ENCODE results near the gene LRP6. TPM values are rescaled to one million over a fixed set of nuclear protein-coding genes. Genes with fewer than 3 reads are reported as not detected.
"Not testable (repeated sequence)": the region's sequence is repeated elsewhere in the genome, so short reads cannot be mapped to it uniquely, and the experiment has no call there.

LRP6 gene
- total and polyA plus RNA-seq, 11 donors, result 3.7 to 29.6 (median 16.9) TPM

GRCh38 chr12:12153596-12153995, 113.2 kb downstream of the LRP6 start:
- Histone ChIP-seq H3K36me3 (peaks cover 0 to 70% (median 20%) of the 10 kb centered on the region in 9 donors), H3K27ac (no peak overlapping the region), H3K9me3 (no peaks in the 10 kb centered on the region), H3K4me1 (no peaks in the 10 kb centered on the region), H3K4me3 (no peak overlapping the region), H3K27me3 (no peaks in the 10 kb centered on the region)
- intact Hi-C loops (cut with DNase I), result no loop called here
- TF ChIP-seq POLR2A (IDR thresholded peaks at IDR 0.05), result no peak
- TF ChIP-seq CTCF (IDR thresholded peaks at IDR 0.05), result no peak
- 84 to 88% (median 88%) methylated on average over 3 of the region's 3 CpGs for WGBS, 4 donors
- ATAC-seq, result no peak
- DNase-seq, result no peak

- no peaks in the 10 kb centered on the region for H3K4me1 ChIP-seq
- H3K27ac ChIP-seq, result no peak overlapping the region
- WGBS, 4 donors, result 92 to 94% (median 93%) methylated on average over 6 of the region's 6 CpGs
- TF ChIP-seq CTCF (IDR thresholded peaks at IDR 0.05) (no peak), POLR2A (IDR thresholded peaks at IDR 0.05) (no peak)
- H3K9me3 ChIP-seq, result no peaks in the 10 kb centered on the region
- intact Hi-C loops (cut with DNase I), result loop anchor here in 1 of 10 donors (10.0 kb wide), 1 partner anchor 118 kb away; the partner anchor contains the start of gene LRP6
- peaks cover 0 to 72% (median 33%) of the 10 kb centered on the region in 9 donors for H3K36me3 ChIP-seq
- no peak overlapping the region for H3K4me3 ChIP-seq
- no peak for DNase-seq
- ATAC-seq, result no peak
- no peaks in the 10 kb centered on the region for H3K27me3 ChIP-seq
Measured at GRCh38 chr12:12147111-12147510, 119.7 kb downstream of the LRP6 start.

DNA sequence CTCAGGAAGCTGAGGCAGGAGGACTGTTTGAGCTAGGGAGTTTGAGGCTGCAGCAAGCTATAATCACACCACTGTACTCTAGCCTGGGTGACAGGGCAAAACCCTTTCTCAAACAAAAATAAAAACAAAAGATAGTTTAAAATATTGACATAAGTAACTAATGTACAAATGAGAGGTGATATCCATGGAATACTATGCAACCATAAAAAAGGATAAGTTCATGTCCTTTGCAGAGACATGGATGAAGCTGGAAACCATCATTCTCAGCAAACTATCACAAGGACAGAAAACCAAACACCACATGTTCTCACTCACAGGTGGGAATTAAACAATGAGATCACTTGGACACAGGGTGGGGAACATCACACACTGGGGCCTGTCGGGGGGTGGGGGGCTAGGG, 122.3 kb downstream of the LRP6 start:
- H3K4me3 ChIP-seq, H3K27ac ChIP-seq, ATAC-seq, DNase-seq, H3K9me3 ChIP-seq, H3K27me3 ChIP-seq, H3K4me1 ChIP-seq: not testable (repeated sequence)
- 0 to 100% (median 27%) methylated on average over 1 of the region's 1 CpG for WGBS, 4 donors
- intact Hi-C loops (cut with DNase I), result loop anchor here in 1 of 10 donors (10.0 kb wide), 1 partner anchor 120 kb away; the partner anchor contains the start of gene LRP6
- peaks cover 0 to 62% (median 22%) of the 10 kb centered on the region in 9 donors for H3K36me3 ChIP-seq

DNA sequence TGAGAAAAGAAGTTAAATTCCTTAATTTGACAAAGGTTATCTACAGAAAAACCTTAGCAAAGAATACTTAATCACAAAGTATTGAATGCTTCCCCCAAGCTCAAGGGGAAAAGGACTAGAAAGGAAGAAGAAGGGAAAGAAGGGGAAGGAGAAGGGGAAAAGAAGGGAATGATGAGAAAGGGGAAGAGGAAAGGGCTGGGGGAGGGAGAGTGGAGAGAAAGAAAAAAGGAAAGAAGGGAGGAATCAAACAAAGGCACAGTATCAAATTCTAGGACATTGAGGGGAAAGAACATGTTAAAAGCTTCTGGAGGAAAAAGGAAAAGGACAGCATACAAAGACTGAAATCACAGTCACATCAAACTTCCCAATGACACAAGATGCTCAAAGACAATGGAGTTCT, 125.8 kb downstream of the LRP6 start:
- intact Hi-C loops (cut with DNase I), result loop anchor here in 1 of 10 donors (10.0 kb wide), 1 partner anchor 124 kb away; the partner anchor contains the start of gene LRP6

More for the DNA sequence above, 125.8 kb downstream of the LRP6 start:
- DNase-seq (no peak), ATAC-seq (no peak)
- Histone ChIP-seq H3K27ac (no peak overlapping the region), H3K36me3 (peaks cover 0 to 53% (median 7%) of the 10 kb centered on the region in 9 donors), H3K4me3 (no peak overlapping the region), H3K9me3 (no peaks in the 10 kb centered on the region), H3K27me3 (no peaks in the 10 kb centered on the region), H3K4me1 (no peaks in the 10 kb centered on the region)
- no peak for TF ChIP-seq POLR2A (IDR thresholded peaks at IDR 0.05)
- no peak for TF ChIP-seq CTCF (IDR thresholded peaks at IDR 0.05)
